Iris pigment epithelial cell (primary cell): ENCODE results near the gene CD151.

Experiments used
- DNase-seq: peaks from one replicate; pipeline ENCODE4 v3.0.0-alpha.2; 2011; ENCODE audit warnings: low read depth

CD151 gene

GRCh38 chr11:829176-829846 is 3.4 kb upstream of the CD151 start:
- DNase-seq = no peak

- no peak for DNase-seq
These were observed 2.9 kb upstream of the CD151 start for GRCh38 chr11:829847-830294.

- peak; percentile 70 for DNase-seq
These were observed 2.2 kb upstream of the CD151 start for GRCh38 chr11:830295-831117.

- no peak for DNase-seq
These were observed 1.5 kb upstream of the CD151 start for GRCh38 chr11:831118-831864.

- DNase-seq = no peak
These were observed 707 bp upstream of the CD151 start for GRCh38 chr11:831961-832528.

GRCh38 chr11:833114-833791 is 501 bp downstream of the CD151 start:
- no peak for DNase-seq

- no peak for DNase-seq
These were observed 1.1 kb downstream of the CD151 start for GRCh38 chr11:833849-834311.

GRCh38 chr11:834371-835316 is 1.9 kb downstream of the CD151 start:
- peak; percentile 67 for DNase-seq

GRCh38 chr11:836274-836673 is 3.5 kb downstream of the CD151 start:
- no peak for DNase-seq

GRCh38 chr11:836700-837099 is 3.9 kb downstream of the CD151 start:
- no peak for DNase-seq

GRCh38 chr11:837189-837989 is 4.6 kb downstream of the CD151 start:
- DNase-seq = no peak

- no peak for DNase-seq
These were observed 5.2 kb downstream of the CD151 start for GRCh38 chr11:837990-838307.

- DNase-seq = no peak
These were observed 5.9 kb downstream of the CD151 start for GRCh38 chr11:838441-839279.

- no peak for DNase-seq
These were observed 6.5 kb downstream of the CD151 start for GRCh38 chr11:839280-839623.

- no peak for DNase-seq
These were observed 7.3 kb downstream of the CD151 start for GRCh38 chr11:839875-840617.

- DNase-seq = no peak
These were observed 9.2 kb downstream of the CD151 start for GRCh38 chr11:841981-842369.

GRCh38 chr11:842370-843002 is 9.7 kb downstream of the CD151 start, which contains the start of the genes POLR2L and TSPAN4:
Gene POLR2L (minus strand): TSS chr11:842529. CDS start chr11:842508, 21 bp downstream.
Gene TSPAN4 (plus strand): TSS chr11:842852. CDS start chr11:850305, 7,453 bp downstream.
- DNase-seq = peak; percentile 91
